Stimulated activated naive B cell treated with anti-CD40 and anti-IgM and Interleukin-4, amounts not matched to agents 10 μg/mL and 1 μg/mL and 100 μg/mL, for 72 hours (primary cell): ENCODE data around the gene DEFB119.
"Not testable (repeated sequence)": the region's sequence is repeated elsewhere in the genome, so short reads cannot be mapped to it uniquely, and the experiment has no call there.

Experiments
- ATAC-seq, 2 donors: fragments of 150-1000 bp; cut with Tn5 transposase; replicated peaks; 2 replicates each; pipeline ENCODE4 v1.10.0; 2021; ENCODE audit warnings: moderate library complexity in 1 of 2
- DNase-seq: peaks from one replicate; pipeline ENCODE4 v3.0.0; 2021
- H3K27ac Mint-ChIP-seq: one replicate; pipeline ENCODE4 v1.8.0; 2022; ENCODE audit warnings: mild to moderate bottlenecking, mixed read lengths
- H3K27me3 Mint-ChIP-seq, 2 donors: one replicate each; pipeline ENCODE4 v1.8.0; 2022; ENCODE audit warnings: mixed read lengths in 2 of 2
- H3K36me3 Mint-ChIP-seq, 2 donors: one replicate each; pipeline ENCODE4 v1.8.0; 2022; ENCODE audit warnings: mixed read lengths in 2 of 2, mild to moderate bottlenecking in 1 of 2
- H3K4me1 Mint-ChIP-seq, 2 donors: one replicate each; pipeline ENCODE4 v1.8.0; 2022; ENCODE audit warnings: mixed read lengths in 2 of 2, mild to moderate bottlenecking in 1 of 2
- H3K4me3 Mint-ChIP-seq, 2 donors: one replicate each; pipeline ENCODE4 v1.8.0; 2022; ENCODE audit warnings: mild to moderate bottlenecking in 2 of 2, mixed read lengths in 2 of 2, moderate library complexity in 1 of 2
- H3K9me3 Mint-ChIP-seq, 2 donors: one replicate each; pipeline ENCODE4 v1.8.0; 2022; ENCODE audit warnings: mixed read lengths in 2 of 2, mild to moderate bottlenecking in 1 of 2

DEFB119 gene

GRCh38 chr20:31390490-31390889, at the start of gene DEFB119:
DEFB119 (minus strand) TSS chr20:31390590; CDS start chr20:31390483, 107 bp downstream.
- H3K9me3 Mint-ChIP-seq: peaks cover 0 to 4% of the 10 kb centered on the region in 2 donors
- no peak for DNase-seq
- H3K27ac Mint-ChIP-seq: no peak within 1 kb of the TSS
- H3K36me3 Mint-ChIP-seq: no peaks in the 10 kb centered on the region
- ATAC-seq: no peak
- no peaks in the 10 kb centered on the region for H3K4me1 Mint-ChIP-seq
- H3K27me3 Mint-ChIP-seq: peaks cover 8 to 11% of the 10 kb centered on the region in 2 donors
- H3K4me3 Mint-ChIP-seq: no peak within 1 kb of the TSS

- peaks cover 4 to 6% of the 10 kb centered on the region in 2 donors for H3K27me3 Mint-ChIP-seq
- DNase-seq: no peak
Observed at GRCh38 chr20:31430568-31431115, 40.3 kb upstream of the DEFB119 start.

GRCh38 chr20:31427576-31427975, 37.2 kb upstream of the DEFB119 start:
- H3K36me3 Mint-ChIP-seq, H3K9me3 Mint-ChIP-seq: not testable (repeated sequence)

More at GRCh38 chr20:31430568-31431115, 40.3 kb upstream of the DEFB119 start:
- Mint-ChIP-seq H3K4me3 (no peak overlapping the region), H3K36me3 (no peaks in the 10 kb centered on the region), H3K9me3 (peaks cover 0 to 1% of the 10 kb centered on the region in 2 donors), H3K4me1 (no peaks in the 10 kb centered on the region), H3K27ac (no peak overlapping the region)
- no peak for ATAC-seq

GRCh38 chr20:31426891-31427551, 36.6 kb upstream of the DEFB119 start:
- not testable (repeated sequence) for H3K27me3 Mint-ChIP-seq, H3K9me3 Mint-ChIP-seq, H3K36me3 Mint-ChIP-seq

More at GRCh38 chr20:31427576-31427975, 37.2 kb upstream of the DEFB119 start:
- not testable (repeated sequence) for H3K27me3 Mint-ChIP-seq, ATAC-seq, DNase-seq, H3K4me3 Mint-ChIP-seq, H3K4me1 Mint-ChIP-seq, H3K27ac Mint-ChIP-seq

GRCh38 chr20:31425797-31426196, 35.4 kb upstream of the DEFB119 start:
- H3K36me3 Mint-ChIP-seq: no peaks in the 10 kb centered on the region
- ATAC-seq (no peak), DNase-seq (no peak)
- peaks cover 7 to 8% of the 10 kb centered on the region in 2 donors for H3K27me3 Mint-ChIP-seq
- peaks cover 0 to 1% of the 10 kb centered on the region in 2 donors for H3K9me3 Mint-ChIP-seq
- no peak overlapping the region for H3K4me3 Mint-ChIP-seq
- H3K4me1 Mint-ChIP-seq: no peaks in the 10 kb centered on the region
- H3K27ac Mint-ChIP-seq: no peak overlapping the region

More at GRCh38 chr20:31426891-31427551, 36.6 kb upstream of the DEFB119 start:
- not testable (repeated sequence) for H3K4me3 Mint-ChIP-seq, DNase-seq, H3K27ac Mint-ChIP-seq, ATAC-seq, H3K4me1 Mint-ChIP-seq

GRCh38 chr20:31418307-31418706, 27.9 kb upstream of the DEFB119 start:
- no peaks in the 10 kb centered on the region for H3K36me3 Mint-ChIP-seq
- peaks cover 6 to 7% of the 10 kb centered on the region in 2 donors for H3K27me3 Mint-ChIP-seq
- peaks cover 2 to 5% of the 10 kb centered on the region in 2 donors for H3K9me3 Mint-ChIP-seq
- H3K27ac Mint-ChIP-seq: no peak overlapping the region
- no peak overlapping the region for H3K4me3 Mint-ChIP-seq
- ATAC-seq (no peak), DNase-seq (no peak)
- no peaks in the 10 kb centered on the region for H3K4me1 Mint-ChIP-seq

- Mint-ChIP-seq H3K27me3 (peaks cover 6 to 7% of the 10 kb centered on the region in 2 donors), H3K36me3 (no peaks in the 10 kb centered on the region), H3K4me3 (no peak overlapping the region), H3K27ac (no peak overlapping the region), H3K4me1 (no peaks in the 10 kb centered on the region), H3K9me3 (peaks cover 2 to 5% of the 10 kb centered on the region in 2 donors)
- ATAC-seq: no peak
- no peak for DNase-seq
Observed at GRCh38 chr20:31415653-31416052, 25.3 kb upstream of the DEFB119 start.

- Mint-ChIP-seq H3K27ac (no peak overlapping the region), H3K4me1 (no peaks in the 10 kb centered on the region), H3K9me3 (no peaks in the 10 kb centered on the region), H3K4me3 (no peak overlapping the region), H3K27me3 (peaks cover 6 to 7% of the 10 kb centered on the region in 2 donors), H3K36me3 (no peaks in the 10 kb centered on the region)
- DNase-seq (no peak), ATAC-seq (no peak)
Observed at GRCh38 chr20:31414381-31414780, 24.0 kb upstream of the DEFB119 start.

- no peaks in the 10 kb centered on the region for H3K36me3 Mint-ChIP-seq
- H3K4me3 Mint-ChIP-seq: no peak overlapping the region
- DNase-seq (no peak), ATAC-seq (no peak)
- no peaks in the 10 kb centered on the region for H3K9me3 Mint-ChIP-seq
- peaks cover 6 to 10% of the 10 kb centered on the region in 2 donors for H3K27me3 Mint-ChIP-seq
- no peaks in the 10 kb centered on the region for H3K4me1 Mint-ChIP-seq
- H3K27ac Mint-ChIP-seq: no peak overlapping the region
Observed at GRCh38 chr20:31410011-31410410, 19.6 kb upstream of the DEFB119 start.

GRCh38 chr20:31406115-31406514, 15.7 kb upstream of the DEFB119 start, which contains the start of gene DEFB121:
DEFB121 (minus strand) TSS chr20:31406215; CDS start chr20:31406152, 63 bp downstream.
- H3K4me3 Mint-ChIP-seq: no peak within 1 kb of the TSS
- no peak for ATAC-seq

GRCh38 chr20:31403886-31404285, 13.5 kb upstream of the DEFB119 start:
- Mint-ChIP-seq H3K36me3 (no peaks in the 10 kb centered on the region), H3K27ac (no peak overlapping the region), H3K9me3 (peaks cover 0 to 1% of the 10 kb centered on the region in 2 donors), H3K4me1 (no peaks in the 10 kb centered on the region), H3K4me3 (no peak overlapping the region), H3K27me3 (peaks cover 0 to 7% of the 10 kb centered on the region in 2 donors)
- ATAC-seq: no peak
- DNase-seq: no peak

More at GRCh38 chr20:31406115-31406514, 15.7 kb upstream of the DEFB119 start, which contains the start of gene DEFB121:
- Mint-ChIP-seq H3K27me3 (peaks cover 0 to 3% of the 10 kb centered on the region in 2 donors), H3K27ac (no peak within 1 kb of the TSS), H3K9me3 (no peaks in the 10 kb centered on the region), H3K36me3 (no peaks in the 10 kb centered on the region), H3K4me1 (no peaks in the 10 kb centered on the region)
- DNase-seq: no peak

- DNase-seq (no peak), ATAC-seq (no peak)
- H3K4me1 Mint-ChIP-seq: no peaks in the 10 kb centered on the region
- H3K4me3 Mint-ChIP-seq: no peak overlapping the region
- H3K9me3 Mint-ChIP-seq: peaks cover 1 to 4% of the 10 kb centered on the region in 2 donors
- H3K36me3 Mint-ChIP-seq: no peaks in the 10 kb centered on the region
- no peak overlapping the region for H3K27ac Mint-ChIP-seq
- peaks cover 7% of the 10 kb centered on the region in 2 donors for H3K27me3 Mint-ChIP-seq
Observed at GRCh38 chr20:31394900-31395299, 4.5 kb upstream of the DEFB119 start.

- H3K4me1 Mint-ChIP-seq: no peaks in the 10 kb centered on the region
- H3K27ac Mint-ChIP-seq: no peak overlapping the region
- no peaks in the 10 kb centered on the region for H3K36me3 Mint-ChIP-seq
Observed at GRCh38 chr20:31392836-31393235, 2.4 kb upstream of the DEFB119 start.

GRCh38 chr20:31374346-31374745, 16.0 kb downstream of the DEFB119 start:
- H3K4me3 Mint-ChIP-seq: no peak overlapping the region
- ATAC-seq (no peak), DNase-seq (no peak)
- H3K27ac Mint-ChIP-seq: no peak overlapping the region
- H3K9me3 Mint-ChIP-seq: peaks cover 4 to 5% of the 10 kb centered on the region in 2 donors
- H3K27me3 Mint-ChIP-seq: no peaks in the 10 kb centered on the region
- no peaks in the 10 kb centered on the region for H3K4me1 Mint-ChIP-seq
- H3K36me3 Mint-ChIP-seq: no peaks in the 10 kb centered on the region

More at GRCh38 chr20:31392836-31393235, 2.4 kb upstream of the DEFB119 start:
- Mint-ChIP-seq H3K4me3 (no peak overlapping the region), H3K27me3 (peaks cover 3 to 11% of the 10 kb centered on the region in 2 donors), H3K9me3 (peaks cover 0 to 4% of the 10 kb centered on the region in 2 donors)
- DNase-seq (no peak), ATAC-seq (no peak)

- Mint-ChIP-seq H3K9me3 (peaks cover 9 to 17% of the 10 kb centered on the region in 2 donors), H3K36me3 (no peaks in the 10 kb centered on the region), H3K27ac (no peak within 1 kb of the TSS), H3K27me3 (no peaks in the 10 kb centered on the region), H3K4me3 (no peak within 1 kb of the TSS), H3K4me1 (no peaks in the 10 kb centered on the region)
- DNase-seq (no peak), ATAC-seq (no peak)
Observed at GRCh38 chr20:31368301-31368700, 22.1 kb downstream of the DEFB119 start, which contains the start of gene DEFB118. DEFB118 (plus strand) TSS chr20:31368601; CDS start chr20:31368651, 50 bp downstream.
